B cell (primary cell): Measurements from ENCODE around the gene TRMT1L. TPM values are rescaled to one million over a fixed set of nuclear protein-coding genes. Genes with fewer than 3 reads are reported as not detected.

Source experiments
- ATAC-seq: fragments of 200-7000 bp; cut with Tn5 transposase; one replicate; pipeline ENCODE4 v1.10.0; 2021; ENCODE audit warnings: low read depth, mild to moderate bottlenecking, moderate number of reproducible peaks, moderate library complexity
- CTCF ChIA-PET: fragments of 350-600 bp; sonication (Branson Sonifier 250); formaldehyde crosslinking; loops from one replicate; lab custom pipeline; 2021; ENCODE audit warnings: antibody characterized with exemption, inconsistent platforms; lab: Charles Lee
- POLR2A ChIA-PET: fragments of 350-600 bp; sonication (Branson Sonifier 250); formaldehyde crosslinking; loops from one replicate; lab custom pipeline; 2021; ENCODE audit warnings: antibody characterized with exemption; lab: Charles Lee
- DNase-seq: peaks from one replicate; pipeline ENCODE4 v3.0.0; 2013
- H2AFZ ChIP-seq: 2 replicates; pipeline ENCODE4 v1.6.1; 2012; ENCODE audit warnings: mild to moderate bottlenecking, low read depth, low read length; ENCODE audit not compliant: insufficient read depth, poor library complexity, severe bottlenecking
- H3K27ac ChIP-seq, 2 donors: 1 replicate in 1 of 2; 2 replicates in 1 of 2; pipeline ENCODE4 v1.5.1; 2012 to 2013; ENCODE audit warnings: low read length in 2 of 2, mild to moderate bottlenecking in 2 of 2, moderate library complexity in 1 of 2
- H3K27me3 ChIP-seq, 4 experiments: fragments of 200-600 bp in 1 of 4; sonication (generic) in 1 of 4; replicated peaks in 1 of 4; 1 replicate in 2 of 4; 2 replicates in 2 of 4; pipeline versions ENCODE4 v1.6.1 to v1.7.0; 2013 to 2016; ENCODE audit warnings: low read length in 3 of 4, mild to moderate bottlenecking in 2 of 4, mixed read lengths in 1 of 4, moderate library complexity in 1 of 4; ENCODE audit not compliant: insufficient read depth in 4 of 4, control insufficient read depth in 3 of 4; ENCODE audit errors: control extremely low read depth in 1 of 4
- H3K36me3 ChIP-seq, 2 experiments: replicated peaks in 1 of 2; 1 replicate in 1 of 2; 2 replicates in 1 of 2; pipeline versions ENCODE4 v1.6.1 to v1.7.1; 2013; ENCODE audit warnings: low read length in 1 of 2; ENCODE audit not compliant: insufficient read depth in 2 of 2, control insufficient read depth in 1 of 2; ENCODE audit errors: control extremely low read depth in 1 of 2, extremely low read depth in 1 of 2
- H3K4me1 ChIP-seq, 2 donors: fragments of 200-600 bp in 1 of 2; sonication (generic) in 1 of 2; 1 replicate in 1 of 2; 2 replicates in 1 of 2; pipeline versions ENCODE4 v1.5.1 to v1.6.1; 2013 to 2017; ENCODE audit warnings: low read length in 2 of 2; ENCODE audit not compliant: control insufficient read depth in 2 of 2, insufficient read depth in 2 of 2
- H3K4me2 ChIP-seq: replicated peaks from 2 replicates; pipeline ENCODE3; 2012; ENCODE audit warnings: mild to moderate bottlenecking, low read depth, low read length; ENCODE audit not compliant: poor library complexity, severe bottlenecking
- H3K4me3 ChIP-seq, 5 experiments: fragments of 200-600 bp in 1 of 5; sonication (generic) in 1 of 5; 1 replicate in 3 of 5; 2 replicates in 2 of 5; pipeline versions ENCODE4 v1.5.1 to v1.7.0; 2011 to 2016; ENCODE audit warnings: low read length in 4 of 5, mild to moderate bottlenecking in 4 of 5, low read depth in 2 of 5, control low read depth in 1 of 5, moderate library complexity in 1 of 5; ENCODE audit not compliant: insufficient read depth in 1 of 5; ENCODE audit errors: control extremely low read depth in 1 of 5, extremely low read depth in 1 of 5
- H3K79me2 ChIP-seq: fragments of 200-600 bp; sonication (generic); one replicate; pipeline ENCODE4 v1.6.0; 2016; ENCODE audit warnings: low read length; ENCODE audit not compliant: control insufficient read depth, insufficient read depth
- H3K9ac ChIP-seq: fragments of 200-600 bp; sonication (generic); 2 replicates; pipeline ENCODE4 v1.6.1; 2017; ENCODE audit warnings: mild to moderate bottlenecking, low read length, moderate library complexity
- H3K9me3 ChIP-seq, 3 donors: one replicate each; pipeline versions ENCODE4 v1.6.1 to v1.7.1; 2013; ENCODE audit warnings: low read length in 2 of 3; ENCODE audit not compliant: control insufficient read depth in 2 of 3, insufficient read depth in 1 of 3; ENCODE audit errors: control extremely low read depth in 1 of 3
- H4K20me1 ChIP-seq: 2 replicates; pipeline ENCODE4 v1.6.0; 2012; ENCODE audit warnings: mild to moderate bottlenecking, low read length; ENCODE audit not compliant: insufficient read depth, control insufficient read depth, poor library complexity, severe bottlenecking
- H3K27ac Mint-ChIP-seq: one replicate; pipeline ENCODE4 v1.8.0; 2021; ENCODE audit warnings: mixed read lengths
- H3K27me3 Mint-ChIP-seq: one replicate; pipeline ENCODE4 v1.8.0; 2021; ENCODE audit warnings: mixed read lengths
- H3K4me1 Mint-ChIP-seq: one replicate; pipeline ENCODE4 v1.8.0; 2021; ENCODE audit warnings: mixed read lengths
- H3K4me3 Mint-ChIP-seq: one replicate; pipeline ENCODE4 v1.8.0; 2021; ENCODE audit warnings: mixed read lengths
- H3K9me3 Mint-ChIP-seq: one replicate; pipeline ENCODE4 v1.8.0; 2022; ENCODE audit warnings: mixed read lengths; ENCODE audit not compliant: insufficient read depth
- EZH2 ChIP-seq: IDR thresholded peaks from 2 replicates; pipeline ENCODE4 v1.6.1; 2012; ENCODE audit warnings: borderline replicate concordance, low read depth, mild to moderate bottlenecking, moderate library complexity, low read length; ENCODE audit not compliant: insufficient read depth, poor library complexity, severe bottlenecking
- WGBS: methylation state at CpG from one replicate; pipeline ENCODE4 v1.1.5; 2013; ENCODE audit warnings: missing lambda C conversion rate; ENCODE audit not compliant: insufficient coverage; 5-methylcytosine and 5-hydroxymethylcytosine counted together
- intact Hi-C: fragments of 100-400 bp; cut with micrococcal nuclease; formaldehyde crosslinking; loops from one replicate; pipeline ENCODE4 v1.10.0; 2022
- polyA plus RNA-seq: library from polyadenylated mRNA; depleted of rRNA; stranded (reverse); fragments of >200 nt; gene quantifications from 2 replicates; pipeline ENCODE4 v1.2.3, GENCODE V29; 2012
- total RNA-seq, 2 donors: library from RNA; stranded (reverse); fragments of 120-200 nt in 1 of 2; gene quantifications; 1 replicate in 1 of 2; 2 replicates in 1 of 2; pipeline versions ENCODE4 v1.2.3 to v1.2.4, GENCODE V29; 2013 to 2022
- TF ChIP-seq, protein P1 (sequence below): fragments of 200-600 bp; IDR thresholded peaks from one replicate; pipeline ENCODE4 v1.8.0; 2022; ENCODE audit warnings: antibody characterized with exemption, mild to moderate bottlenecking

Gene TRMT1L
- total and polyA plus RNA-seq, 2 donors (not counting 1 experiment from before 2014, with no cell fraction given), result 9.9 to 27.5 TPM

DNA sequence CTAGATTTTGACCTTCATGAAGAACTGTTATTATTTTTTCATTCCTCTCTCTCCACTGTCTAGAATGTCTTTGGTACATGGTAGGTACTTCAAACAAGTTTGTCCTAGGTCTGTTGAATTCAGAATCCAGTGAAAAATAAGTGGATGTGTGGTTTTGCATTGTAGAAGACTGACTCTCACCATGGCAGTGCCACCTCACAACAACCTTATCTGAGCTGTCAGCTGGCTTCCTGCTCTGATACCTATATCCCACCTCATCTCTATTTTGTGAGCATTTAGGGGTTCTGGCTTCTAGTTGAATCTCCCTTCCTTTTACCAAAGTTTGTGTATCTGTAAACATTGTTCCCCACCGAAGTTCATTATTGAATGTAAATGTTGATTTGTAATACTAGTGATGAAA, 9.4 kb upstream of the TRMT1L start:
- Mint-ChIP-seq H3K4me1 (peaks cover 4% of the 10 kb centered on the region), H3K9me3 (no peaks in the 10 kb centered on the region), H3K4me3 (no peak overlapping the region), H3K27me3 (no peaks in the 10 kb centered on the region), H3K27ac (no peak overlapping the region)
- Histone ChIP-seq H3K36me3 (peaks cover 10 to 14% of the 10 kb centered on the region in 2 experiments), H3K9ac (no peak overlapping the region), H3K4me1 (peaks cover 0 to 6% of the 10 kb centered on the region in 2 donors), H3K4me2 (no peak overlapping the region), H3K27ac (no peak overlapping the region), H3K9me3 (no peaks in the 10 kb centered on the region), H3K4me3 (no peak overlapping the region), H2AFZ (no peak overlapping the region), H4K20me1 (no peaks in the 10 kb centered on the region), H3K27me3 (no peaks in the 10 kb centered on the region), H3K79me2 (no peaks in the 10 kb centered on the region)
- TF ChIP-seq EZH2, result no peak
- TF ChIP-seq, protein P1, sequence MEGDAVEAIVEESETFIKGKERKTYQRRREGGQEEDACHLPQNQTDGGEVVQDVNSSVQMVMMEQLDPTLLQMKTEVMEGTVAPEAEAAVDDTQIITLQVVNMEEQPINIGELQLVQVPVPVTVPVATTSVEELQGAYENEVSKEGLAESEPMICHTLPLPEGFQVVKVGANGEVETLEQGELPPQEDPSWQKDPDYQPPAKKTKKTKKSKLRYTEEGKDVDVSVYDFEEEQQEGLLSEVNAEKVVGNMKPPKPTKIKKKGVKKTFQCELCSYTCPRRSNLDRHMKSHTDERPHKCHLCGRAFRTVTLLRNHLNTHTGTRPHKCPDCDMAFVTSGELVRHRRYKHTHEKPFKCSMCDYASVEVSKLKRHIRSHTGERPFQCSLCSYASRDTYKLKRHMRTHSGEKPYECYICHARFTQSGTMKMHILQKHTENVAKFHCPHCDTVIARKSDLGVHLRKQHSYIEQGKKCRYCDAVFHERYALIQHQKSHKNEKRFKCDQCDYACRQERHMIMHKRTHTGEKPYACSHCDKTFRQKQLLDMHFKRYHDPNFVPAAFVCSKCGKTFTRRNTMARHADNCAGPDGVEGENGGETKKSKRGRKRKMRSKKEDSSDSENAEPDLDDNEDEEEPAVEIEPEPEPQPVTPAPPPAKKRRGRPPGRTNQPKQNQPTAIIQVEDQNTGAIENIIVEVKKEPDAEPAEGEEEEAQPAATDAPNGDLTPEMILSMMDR, result no peak
- no peak for ATAC-seq
- POLR2A ChIA-PET, result no interaction called here
- intact Hi-C loops, result no loop called here
- no CpG with 5 or more reads among the region's 1 CpG for WGBS
- no peak for DNase-seq
- CTCF ChIA-PET, result interaction anchor here (0.8 to 1.6 kb wide), 2 partner anchors 9 to 514 kb away, joined by 3 to 5 read pairs; partner anchors contain the start of gene SWT1

- POLR2A ChIA-PET, result no interaction called here
- H3K27me3 ChIP-seq, result no peaks in the 10 kb centered on the region
- peaks cover 12% of the 10 kb centered on the region for H3K4me1 Mint-ChIP-seq
- H3K27me3 Mint-ChIP-seq, result no peaks in the 10 kb centered on the region
- no peak overlapping the region for H3K4me3 ChIP-seq
- no peak for DNase-seq
- TF ChIP-seq EZH2, result no peak
- TF ChIP-seq, protein P1, result no peak
- no CpG with 5 or more reads among the region's 4 CpGs for WGBS
- no peak overlapping the region for H3K4me3 Mint-ChIP-seq
- CTCF ChIA-PET, result interaction anchor here (5.9 kb wide), 1 partner anchor 6 kb away, joined by 54 read pairs; no protein-coding TSS in a partner anchor
- peaks cover 6 to 9% of the 10 kb centered on the region in 2 experiments for H3K36me3 ChIP-seq
- H3K27ac Mint-ChIP-seq, result no peak overlapping the region
- peaks cover 6 to 7% of the 10 kb centered on the region in 2 donors for H3K4me1 ChIP-seq
- H4K20me1 ChIP-seq, result no peaks in the 10 kb centered on the region
- no peaks in the 10 kb centered on the region for H3K79me2 ChIP-seq
- H3K9me3 ChIP-seq, result no peaks in the 10 kb centered on the region
- H3K4me2 ChIP-seq, result no peak overlapping the region
- H2AFZ ChIP-seq, result no peak overlapping the region
- no peak for ATAC-seq
- H3K27ac ChIP-seq, result no peak overlapping the region
- H3K9ac ChIP-seq, result no peak overlapping the region
- H3K9me3 Mint-ChIP-seq, result no peaks in the 10 kb centered on the region
- intact Hi-C loops, result no loop called here
These were observed 5.7 kb upstream of the TRMT1L start for GRCh38 chr1:185162491-185162890.
